G401 (cell line): Measurements from ENCODE around the gene NUCB1. TPM values are rescaled to one million over a fixed set of nuclear protein-coding genes. Genes with fewer than 3 reads are reported as not detected.
"Not testable (repeated sequence)": the region's sequence is repeated elsewhere in the genome, so short reads cannot be mapped to it uniquely, and the experiment has no call there.

ENCODE experiments used
- DNase-seq: peaks from one replicate; pipeline ENCODE4 v3.0.0-alpha.2; 2015; ENCODE audit warnings: low spot score
- in situ Hi-C: cut with HindIII; loops from 2 replicates; pipeline ENCODE4 v1.10.0; 2016; ENCODE audit warnings: low sequenced_read_pairs, mixed read lengths
- total RNA-seq: library from RNA; depleted of rRNA; stranded (reverse); fragments of >200 nt; shearing (Covaris generic); gene quantifications from 2 replicates; pipeline ENCODE4 v1.2.3, GENCODE V29; 2014

NUCB1 gene
- total RNA-seq, 1 experiment from 2014 or later = 201 TPM

GRCh38 chr19:48925240-48925843, 25.2 kb downstream of the NUCB1 start:
- no peak for DNase-seq
- in situ Hi-C loops = no loop called here

- in situ Hi-C loops, DNase-seq: not testable (repeated sequence)
Observed at GRCh38 chr19:48925890-48926289, 25.8 kb downstream of the NUCB1 start.

GRCh38 chr19:48926909-48927308, 26.8 kb downstream of the NUCB1 start:
- DNase-seq = peak; percentile 19
- in situ Hi-C loops = no loop called here

- in situ Hi-C loops, DNase-seq: not testable (repeated sequence)
Observed at GRCh38 chr19:48927692-48928091, 27.6 kb downstream of the NUCB1 start.

- DNase-seq = no peak
- in situ Hi-C loops = no loop called here
Observed at GRCh38 chr19:48928164-48929025, 28.3 kb downstream of the NUCB1 start.

GRCh38 chr19:48933382-48933932, 33.3 kb downstream of the NUCB1 start, which contains the start of gene DHDH:
TSS of gene DHDH (plus strand) at chr19:48933699. CDS start at chr19:48933722, 23 bp downstream.
- DNase-seq = peak; percentile 87
- in situ Hi-C loops = no loop called here

GRCh38 chr19:48934837-48935236, 34.7 kb downstream of the NUCB1 start:
- in situ Hi-C loops = no loop called here
- DNase-seq = no peak

- no peak for DNase-seq
- in situ Hi-C loops = no loop called here
Observed at GRCh38 chr19:48935864-48936263, 35.8 kb downstream of the NUCB1 start.

- DNase-seq = no peak
- in situ Hi-C loops = no loop called here
Observed at GRCh38 chr19:48938256-48938655, 38.1 kb downstream of the NUCB1 start.

GRCh38 chr19:48940902-48941301, 40.8 kb downstream of the NUCB1 start:
- in situ Hi-C loops = no loop called here

GRCh38 chr19:48943081-48943480, 43.0 kb downstream of the NUCB1 start:
- DNase-seq = no peak
- in situ Hi-C loops = no loop called here

More at GRCh38 chr19:48940902-48941301, 40.8 kb downstream of the NUCB1 start:
- DNase-seq = no peak

- in situ Hi-C loops = no loop called here
Observed at GRCh38 chr19:48945415-48945814, 45.3 kb downstream of the NUCB1 start.

GRCh38 chr19:48945817-48946216, 45.7 kb downstream of the NUCB1 start:
- DNase-seq = no peak
- in situ Hi-C loops = no loop called here

More at GRCh38 chr19:48945415-48945814, 45.3 kb downstream of the NUCB1 start:
- no peak for DNase-seq

- DNase-seq = no peak
Observed at GRCh38 chr19:48946463-48947257, 46.5 kb downstream of the NUCB1 start.

GRCh38 chr19:48947258-48947542, 47.1 kb downstream of the NUCB1 start:
- no peak for DNase-seq
- in situ Hi-C loops = no loop called here

More at GRCh38 chr19:48946463-48947257, 46.5 kb downstream of the NUCB1 start:
- in situ Hi-C loops = no loop called here

- no peak for DNase-seq
- in situ Hi-C loops = no loop called here
Observed at GRCh38 chr19:48950159-48950558, 50.0 kb downstream of the NUCB1 start.

- no peak for DNase-seq
- in situ Hi-C loops = no loop called here
Observed at GRCh38 chr19:48950830-48951519, 50.9 kb downstream of the NUCB1 start.

GRCh38 chr19:48953141-48953540, 53.0 kb downstream of the NUCB1 start:
- in situ Hi-C loops = no loop called here
- DNase-seq = no peak

GRCh38 chr19:48953990-48954594, 54.0 kb downstream of the NUCB1 start:
- in situ Hi-C loops = no loop called here

More at GRCh38 chr19:48953990-48954594, 54.0 kb downstream of the NUCB1 start:
- DNase-seq = no peak
